Left lung (tissue), 10 donors: ENCODE results near the gene HSPB2. TPM values are rescaled to one million over a fixed set of nuclear protein-coding genes. Genes with fewer than 3 reads are reported as not detected.

Experiments
- ATAC-seq: fragments of 200-7000 bp; cut with Tn5 transposase; one replicate; pipeline ENCODE4 v1.9.1; 2020; ENCODE audit warnings: moderate library complexity
- DNase-seq, 4 donors: peaks; one replicate each; pipeline ENCODE4 v3.0.0-alpha.2; 2013 to 2020
- H3K27ac ChIP-seq, 2 donors: fragments of 200-600 bp; sonication (generic) in 1 of 2; one replicate each; pipeline versions ENCODE4 v1.5.0 to v1.8.0; 2020 to 2021
- H3K27me3 ChIP-seq, 2 donors: fragments of 200-600 bp; sonication (generic) in 1 of 2; one replicate each; pipeline versions ENCODE4 v1.5.0 to v1.8.0; 2020 to 2021
- H3K36me3 ChIP-seq, 2 donors: fragments of 200-600 bp; sonication (generic) in 1 of 2; one replicate each; pipeline versions ENCODE4 v1.5.0 to v1.8.0; 2020 to 2021
- H3K4me1 ChIP-seq, 2 donors: fragments of 200-600 bp; one replicate each; pipeline ENCODE4 v1.8.0; 2021
- H3K4me3 ChIP-seq, 2 donors: fragments of 200-600 bp; sonication (generic) in 1 of 2; one replicate each; pipeline versions ENCODE4 v1.5.0 to v1.8.0; 2020 to 2021; ENCODE audit warnings: mild to moderate bottlenecking in 1 of 2
- H3K9me3 ChIP-seq, 2 donors: fragments of 200-600 bp; sonication (generic) in 1 of 2; one replicate each; pipeline versions ENCODE4 v1.5.0 to v1.8.0; 2020 to 2021
- intact Hi-C, 2 donors: fragments of 100-400 bp; cut with DNase I; formaldehyde crosslinking; loops; one replicate each; pipeline versions ENCODE4 v1.11.2 to v1.14.2; 2022
- polyA plus RNA-seq, 6 donors: library from polyadenylated mRNA; unstranded; fragments of 120-200 nt; gene quantifications; one replicate each; pipeline ENCODE4 v1.2.1, GENCODE V29; 2013; ENCODE audit not compliant: insufficient read length in 6 of 6
- total RNA-seq, 2 donors: library from RNA; stranded (reverse); fragmentation: NEBNext Ultra II Directional; extraction: Animal tissue kit (Norgen Biotek cat#: 25700); gene quantifications; one replicate each; pipeline ENCODE4 v1.2.1, GENCODE V29; 2021
- TF ChIP-seq, protein P1 (sequence below), 2 donors: fragments of 200-600 bp; sonication (generic) in 1 of 2; IDR thresholded peaks; one replicate each; pipeline versions ENCODE4 v1.5.0 to v1.8.0; 2021; ENCODE audit warnings: antibody characterized with exemption in 2 of 2
- donor health status: DM: no; HTN: yes; CAD: no.
- donor health status: DM: no; HTN: no; CAD: no.

The HSPB2 gene
- total and polyA plus RNA-seq, 8 donors = 3.7 to 7.2 (median 4.8) TPM

DNA sequence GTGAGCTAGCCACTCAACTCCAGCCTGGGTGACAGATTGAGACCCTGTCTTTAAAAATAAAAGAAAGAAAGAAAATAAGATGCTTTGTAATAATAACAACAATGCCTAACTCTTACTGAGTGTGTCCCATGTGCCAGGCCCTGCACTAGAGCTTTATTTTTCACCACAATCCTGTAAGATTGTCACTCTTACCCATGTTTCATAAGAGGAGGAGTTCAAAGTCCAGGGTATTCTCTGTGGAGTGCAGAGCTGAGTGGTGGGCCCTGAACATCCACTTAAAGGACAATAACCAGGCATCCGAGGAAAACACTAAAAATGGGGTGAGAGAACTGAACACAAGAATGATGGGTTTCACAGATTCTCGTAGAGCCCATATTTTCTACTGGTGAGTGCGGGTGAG is 5.3 kb downstream of the HSPB2 start:
- intact Hi-C loops = no loop called here
- DNase-seq (no peak), ATAC-seq (no peak)
- Histone ChIP-seq H3K27ac (peak overlapping the region in 1 of 2 donors; percentile 83), H3K4me3 (no peak overlapping the region), H3K27me3 (peaks cover 0 to 18% of the 10 kb centered on the region in 2 donors), H3K9me3 (no peaks in the 10 kb centered on the region), H3K36me3 (no peaks in the 10 kb centered on the region), H3K4me1 (peaks cover 0 to 7% of the 10 kb centered on the region in 2 donors)
- TF ChIP-seq, protein P1, sequence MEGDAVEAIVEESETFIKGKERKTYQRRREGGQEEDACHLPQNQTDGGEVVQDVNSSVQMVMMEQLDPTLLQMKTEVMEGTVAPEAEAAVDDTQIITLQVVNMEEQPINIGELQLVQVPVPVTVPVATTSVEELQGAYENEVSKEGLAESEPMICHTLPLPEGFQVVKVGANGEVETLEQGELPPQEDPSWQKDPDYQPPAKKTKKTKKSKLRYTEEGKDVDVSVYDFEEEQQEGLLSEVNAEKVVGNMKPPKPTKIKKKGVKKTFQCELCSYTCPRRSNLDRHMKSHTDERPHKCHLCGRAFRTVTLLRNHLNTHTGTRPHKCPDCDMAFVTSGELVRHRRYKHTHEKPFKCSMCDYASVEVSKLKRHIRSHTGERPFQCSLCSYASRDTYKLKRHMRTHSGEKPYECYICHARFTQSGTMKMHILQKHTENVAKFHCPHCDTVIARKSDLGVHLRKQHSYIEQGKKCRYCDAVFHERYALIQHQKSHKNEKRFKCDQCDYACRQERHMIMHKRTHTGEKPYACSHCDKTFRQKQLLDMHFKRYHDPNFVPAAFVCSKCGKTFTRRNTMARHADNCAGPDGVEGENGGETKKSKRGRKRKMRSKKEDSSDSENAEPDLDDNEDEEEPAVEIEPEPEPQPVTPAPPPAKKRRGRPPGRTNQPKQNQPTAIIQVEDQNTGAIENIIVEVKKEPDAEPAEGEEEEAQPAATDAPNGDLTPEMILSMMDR (IDR thresholded peaks at IDR 0.05) = no peak

DNA sequence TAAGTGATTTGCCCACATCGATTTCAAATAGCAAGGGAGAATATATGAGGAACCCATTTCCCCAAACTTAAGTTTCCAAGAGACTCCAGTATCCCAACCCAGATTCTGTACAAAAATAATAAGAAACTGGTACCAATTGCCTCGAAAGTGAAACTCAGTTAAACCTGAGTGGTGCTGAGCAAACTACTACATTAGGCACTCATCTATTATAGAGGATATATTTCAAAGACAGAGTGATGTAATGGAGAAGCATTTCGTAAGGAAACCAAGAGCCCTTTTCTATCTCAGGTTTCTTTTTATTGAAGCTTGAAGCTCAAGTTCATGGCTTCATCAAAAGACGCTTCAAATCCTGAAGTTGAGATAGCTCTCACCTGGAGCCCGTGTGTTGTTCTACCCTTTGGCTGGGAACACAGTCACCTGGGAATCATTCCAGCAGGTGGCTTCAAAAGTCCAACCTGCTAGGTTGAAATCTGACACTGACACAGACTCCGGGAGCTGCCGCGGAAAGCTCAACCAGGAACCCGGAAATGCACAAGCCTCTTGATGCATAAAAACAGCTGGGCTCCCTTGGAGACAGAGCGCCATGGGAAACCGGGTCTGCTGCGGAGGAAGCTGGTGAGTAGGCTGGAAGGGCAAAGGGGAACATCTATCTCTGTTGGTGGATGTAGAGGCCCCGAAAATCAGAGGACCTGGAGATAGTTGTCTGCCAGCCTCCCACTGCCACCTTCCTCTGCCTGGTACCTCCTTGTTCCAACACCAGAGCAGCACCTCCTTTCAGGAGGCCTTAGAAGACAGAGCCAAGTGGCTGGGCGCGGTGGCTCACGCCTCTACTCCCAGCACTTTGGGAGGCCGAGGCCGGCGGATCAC is 6.1 kb downstream of the HSPB2 start, which contains the start of gene C11orf52:
TSS of gene C11orf52 (plus strand) at position 524 of the 867 bp plus-strand sequence. CDS start at position 584, 60 bp downstream.
- intact Hi-C loops = no loop called here
- ATAC-seq (peak; percentile 88), DNase-seq (peak in 3 of 4 donors; percentile 75 to 87 (median 77))
- Histone ChIP-seq H3K27me3 (peaks cover 0 to 9% of the 10 kb centered on the region in 2 donors), H3K4me3 (peak within 1 kb of the TSS; percentile 11 to 18), H3K36me3 (no peaks in the 10 kb centered on the region), H3K4me1 (peaks cover 6 to 7% of the 10 kb centered on the region in 2 donors), H3K27ac (peak within 1 kb of the TSS; percentile 19 to 83), H3K9me3 (no peaks in the 10 kb centered on the region)
- TF ChIP-seq, protein P1 (IDR thresholded peaks at IDR 0.05) = no peak

DNA sequence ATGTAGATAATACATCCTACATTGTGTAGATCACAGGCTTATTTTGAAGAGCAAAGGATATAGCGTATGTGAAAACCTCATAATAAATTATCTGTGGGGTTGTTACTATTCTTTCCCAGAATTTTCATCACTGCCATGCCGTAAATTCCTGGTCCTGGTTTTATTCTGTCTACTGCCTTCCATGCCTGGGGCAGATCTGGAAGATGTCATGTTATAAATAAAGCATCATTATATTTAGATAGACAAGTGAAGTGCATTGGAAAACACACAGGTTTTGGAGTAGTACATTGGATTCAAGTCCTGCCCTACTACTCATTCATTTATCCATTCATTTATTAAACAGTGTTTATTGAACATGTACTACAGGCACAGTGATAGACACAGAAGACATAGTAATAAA is 8.4 kb downstream of the HSPB2 start:
- Histone ChIP-seq H3K4me1 (peaks cover 8 to 11% of the 10 kb centered on the region in 2 donors), H3K4me3 (no peak overlapping the region), H3K36me3 (no peaks in the 10 kb centered on the region), H3K27me3 (no peaks in the 10 kb centered on the region), H3K9me3 (no peaks in the 10 kb centered on the region), H3K27ac (no peak overlapping the region)
- TF ChIP-seq, protein P1 (IDR thresholded peaks at IDR 0.05) = no peak
- ATAC-seq (no peak), DNase-seq (no peak)
- intact Hi-C loops = loop anchor here in 1 of 2 donors (10.0 kb wide), 1 partner anchor 46 kb away; the partner anchor contains the start of genes ALG9, CFAP68 and FDXACB1

DNA sequence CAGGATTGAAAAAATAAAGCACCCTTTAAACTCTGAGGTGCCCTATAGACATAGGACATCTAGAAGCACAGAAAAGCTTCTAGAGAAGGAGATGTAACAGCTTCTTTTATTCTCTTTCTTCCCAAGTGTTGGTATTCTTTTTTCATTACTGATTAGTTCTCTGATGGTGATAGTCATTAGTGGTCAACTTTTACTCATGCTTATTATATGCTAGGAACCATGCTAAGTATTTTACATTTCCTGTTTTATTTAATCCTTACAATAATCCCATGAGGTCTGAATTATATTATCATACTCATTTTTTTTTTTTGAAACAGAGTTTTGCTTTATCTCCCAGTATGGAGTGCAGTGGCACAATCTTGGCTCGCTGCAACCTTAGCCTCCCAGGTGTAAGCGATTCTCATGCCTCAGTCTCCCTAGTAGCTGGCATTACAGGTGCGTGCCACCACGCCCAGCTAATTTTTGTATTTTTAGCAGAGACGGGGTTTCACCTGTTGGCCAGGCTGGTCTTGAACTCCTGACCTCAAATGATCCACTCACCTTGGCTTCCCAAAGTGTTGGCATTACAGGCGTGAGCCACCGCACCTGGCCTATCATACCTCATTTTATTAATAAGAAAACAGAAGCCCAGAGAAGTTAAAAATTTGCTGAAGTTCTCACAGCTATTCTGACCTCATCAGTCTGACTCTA is 9.2 kb downstream of the HSPB2 start:
- Histone ChIP-seq H3K27ac (peak overlapping the region in 1 of 2 donors; percentile 92), H3K4me1 (peaks cover 16% of the 10 kb centered on the region in 2 donors), H3K9me3 (no peaks in the 10 kb centered on the region), H3K4me3 (no peak overlapping the region), H3K27me3 (no peaks in the 10 kb centered on the region), H3K36me3 (no peaks in the 10 kb centered on the region)
- intact Hi-C loops = loop anchor here in 1 of 2 donors (10.0 kb wide), 1 partner anchor 47 kb away; the partner anchor contains the start of genes ALG9, CFAP68 and FDXACB1
- no peak for DNase-seq
- TF ChIP-seq, protein P1 (IDR thresholded peaks at IDR 0.05) = no peak
- ATAC-seq = no peak
